ENCODE results near the gene GPRC5B. TPM values are rescaled to one million over a fixed set of nuclear protein-coding genes. Genes with fewer than 3 reads are reported as not detected.

Gene GPRC5B
- total RNA-seq, 1 experiment from 2014 or later = 6.9 TPM

DNA sequence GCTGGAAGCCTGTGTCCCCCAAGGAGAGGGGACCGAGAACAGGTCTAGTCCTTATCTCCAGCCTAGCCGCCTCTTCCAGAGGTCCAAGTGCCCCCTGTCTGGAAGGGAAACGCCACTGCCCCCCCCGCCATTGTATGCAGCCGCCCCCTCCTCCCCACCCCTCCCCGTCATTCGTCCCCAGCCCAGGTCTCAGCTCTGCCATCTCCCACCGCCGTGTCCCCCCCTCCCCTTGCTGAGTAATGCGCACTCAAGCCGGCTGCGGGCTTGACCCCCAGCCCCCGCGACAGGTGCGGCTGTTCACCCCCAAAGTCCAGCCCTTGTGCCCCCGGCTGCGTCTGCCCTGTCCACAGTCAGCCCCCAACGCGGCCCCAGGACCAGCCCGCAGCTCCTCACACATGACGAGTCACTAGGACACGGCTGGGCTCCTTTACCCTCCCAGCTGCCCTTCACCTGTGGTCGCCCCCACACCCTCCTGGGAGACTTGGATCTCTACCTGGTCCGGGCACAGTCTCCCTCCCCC lies 622 bp downstream of the GPRC5B start:
- Histone ChIP-seq H3K27ac (ENCODE audit: low read depth, low read length, poor library complexity, severe bottlenecking) (no peak overlapping the region), H3K9me3 (ENCODE audit: low read depth, low read length, poor library complexity, severe bottlenecking) (no peaks in the 10 kb centered on the region), H3K36me3 (ENCODE audit: insufficient read depth, low read length, poor library complexity, severe bottlenecking) (no peaks in the 10 kb centered on the region), H3K27me3 (replicated peaks; ENCODE audit: insufficient read depth, low read depth, low read length, poor library complexity) (peaks cover 11% of the 10 kb centered on the region), H3K4me3 (ENCODE audit: low read depth, low read length, poor library complexity, severe bottlenecking) (peak overlapping the region; percentile 48), H3K4me1 (ENCODE audit: insufficient read depth, low read length, poor library complexity, severe bottlenecking) (peaks cover 23% of the 10 kb centered on the region)
- CTCF ChIA-PET = interaction anchor here (1.0 to 1.1 kb wide), 2 partner anchors 283 to 300 kb away, joined by 3 to 6 read pairs; no protein-coding TSS in a partner anchor
- POLR2A ChIA-PET (ENCODE audit: low non-redundant PET) = interaction anchor here (0.5 kb wide), 1 partner anchor 297 kb away, joined by 4 read pairs; no protein-coding TSS in a partner anchor
- no TSS peak for BruUV-seq (replicated peaks)
- intact Hi-C loops (cut with micrococcal nuclease; ENCODE audit: unreplicated experiment) = loop anchor here (2.0 to 10.0 kb wide), 2 partner anchors 165 to 499 kb away; partner anchors contain the start of genes IQCK and KNOP1
- TF ChIP-seq EZH2 (IDR thresholded peaks at IDR 0.05; ENCODE audit: borderline replicate concordance, low read depth, low read length, poor library complexity, severe bottlenecking) = no peak
- TF ChIP-seq, protein P1, sequence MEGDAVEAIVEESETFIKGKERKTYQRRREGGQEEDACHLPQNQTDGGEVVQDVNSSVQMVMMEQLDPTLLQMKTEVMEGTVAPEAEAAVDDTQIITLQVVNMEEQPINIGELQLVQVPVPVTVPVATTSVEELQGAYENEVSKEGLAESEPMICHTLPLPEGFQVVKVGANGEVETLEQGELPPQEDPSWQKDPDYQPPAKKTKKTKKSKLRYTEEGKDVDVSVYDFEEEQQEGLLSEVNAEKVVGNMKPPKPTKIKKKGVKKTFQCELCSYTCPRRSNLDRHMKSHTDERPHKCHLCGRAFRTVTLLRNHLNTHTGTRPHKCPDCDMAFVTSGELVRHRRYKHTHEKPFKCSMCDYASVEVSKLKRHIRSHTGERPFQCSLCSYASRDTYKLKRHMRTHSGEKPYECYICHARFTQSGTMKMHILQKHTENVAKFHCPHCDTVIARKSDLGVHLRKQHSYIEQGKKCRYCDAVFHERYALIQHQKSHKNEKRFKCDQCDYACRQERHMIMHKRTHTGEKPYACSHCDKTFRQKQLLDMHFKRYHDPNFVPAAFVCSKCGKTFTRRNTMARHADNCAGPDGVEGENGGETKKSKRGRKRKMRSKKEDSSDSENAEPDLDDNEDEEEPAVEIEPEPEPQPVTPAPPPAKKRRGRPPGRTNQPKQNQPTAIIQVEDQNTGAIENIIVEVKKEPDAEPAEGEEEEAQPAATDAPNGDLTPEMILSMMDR (conservative IDR thresholded peaks at IDR 0.05; ENCODE audit: low read depth, low read length) = no peak
- no peak for DNase-seq (ENCODE audit: low spot score)

DNA sequence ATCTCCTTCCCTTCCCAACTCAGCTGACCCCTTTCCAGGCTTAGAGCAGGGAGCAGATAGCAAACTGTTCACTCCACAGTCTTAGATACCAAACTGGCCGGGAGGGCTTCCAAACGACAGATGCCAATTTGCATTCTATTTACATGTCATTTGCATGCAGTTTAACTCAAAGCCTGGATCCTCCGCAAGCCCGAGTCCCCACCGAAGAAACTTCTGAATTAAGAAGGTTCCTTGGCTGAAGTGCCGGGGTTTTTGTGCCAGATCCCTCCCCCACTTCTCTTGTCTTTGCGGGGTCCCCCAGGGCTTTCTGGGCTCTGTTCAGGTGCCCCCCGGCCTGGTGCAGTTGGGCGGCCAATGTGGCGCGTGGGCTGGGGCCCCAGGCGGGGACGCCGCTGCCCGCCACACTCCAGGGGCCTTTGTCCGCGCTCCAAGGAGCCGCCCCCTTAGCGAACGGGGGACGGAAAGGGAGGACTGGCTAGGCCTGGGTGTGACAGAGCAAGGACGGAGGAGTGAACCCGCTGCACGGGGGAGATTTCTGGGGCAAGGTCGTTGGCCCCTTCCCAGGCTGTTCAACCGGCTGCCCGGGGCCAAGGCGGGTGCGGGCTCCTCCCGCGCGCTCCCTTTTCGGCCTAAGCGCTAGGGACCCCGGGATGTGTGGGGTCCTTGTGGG lies 1.2 kb downstream of the GPRC5B start:
- Histone ChIP-seq H3K4me3 (ENCODE audit: low read depth, low read length, poor library complexity, severe bottlenecking) (peak overlapping the region; percentile 48), H3K27me3 (replicated peaks; ENCODE audit: insufficient read depth, low read depth, low read length, poor library complexity) (peaks cover 11% of the 10 kb centered on the region), H3K4me1 (ENCODE audit: insufficient read depth, low read length, poor library complexity, severe bottlenecking) (peaks cover 23% of the 10 kb centered on the region), H3K36me3 (ENCODE audit: insufficient read depth, low read length, poor library complexity, severe bottlenecking) (no peaks in the 10 kb centered on the region), H3K27ac (ENCODE audit: low read depth, low read length, poor library complexity, severe bottlenecking) (no peak overlapping the region), H3K9me3 (ENCODE audit: low read depth, low read length, poor library complexity, severe bottlenecking) (no peaks in the 10 kb centered on the region)
- POLR2A ChIA-PET (ENCODE audit: low non-redundant PET) = interaction anchor here (0.5 kb wide), 1 partner anchor 297 kb away, joined by 4 read pairs; no protein-coding TSS in a partner anchor
- CTCF ChIA-PET = interaction anchor here (1.0 to 1.1 kb wide), 2 partner anchors 282 to 300 kb away, joined by 3 to 6 read pairs; no protein-coding TSS in a partner anchor
- DNase-seq (ENCODE audit: low spot score) = peak; percentile 69
- intact Hi-C loops (cut with micrococcal nuclease; ENCODE audit: unreplicated experiment) = loop anchor here (2.0 to 10.0 kb wide), 2 partner anchors 165 to 499 kb away; partner anchors contain the start of genes IQCK and KNOP1
- TF ChIP-seq, protein P1 (conservative IDR thresholded peaks at IDR 0.05; ENCODE audit: low read depth, low read length) = no peak
- TF ChIP-seq EZH2 (IDR thresholded peaks at IDR 0.05; ENCODE audit: borderline replicate concordance, low read depth, low read length, poor library complexity, severe bottlenecking) = no peak
- BruUV-seq (replicated peaks) = no TSS peak

DNA sequence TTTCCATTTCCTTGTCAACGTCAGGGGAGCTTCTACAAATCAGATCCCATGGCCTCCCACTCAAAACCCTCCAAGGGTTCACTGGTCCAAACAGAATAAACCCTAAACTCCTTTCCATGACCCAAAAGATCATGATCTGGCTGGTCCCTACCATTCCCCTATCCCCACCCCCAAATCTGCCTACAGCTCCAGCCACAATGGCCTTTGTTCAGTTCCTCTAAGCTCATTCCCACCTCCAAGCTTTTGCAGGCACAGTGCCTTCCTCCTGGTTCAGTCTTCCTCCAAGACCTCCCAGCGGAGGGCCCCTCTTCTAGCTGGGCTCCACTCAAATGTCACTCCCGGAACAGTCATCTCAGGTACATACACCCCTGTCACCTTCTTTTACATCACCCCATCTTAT lies 2.0 kb downstream of the GPRC5B start:
- no TSS peak for BruUV-seq (replicated peaks)
- no peaks in the 10 kb centered on the region for H3K9me3 ChIP-seq (ENCODE audit: low read depth, low read length, poor library complexity, severe bottlenecking)
- ChIA-PET POLR2A (ENCODE audit: low non-redundant PET) (no interaction called here), CTCF (interaction anchor here (1.1 kb wide), 2 partner anchors 25 to 281 kb away, joined by 4 to 5 read pairs; no protein-coding TSS in a partner anchor)
- no peak overlapping the region for H3K27ac ChIP-seq (ENCODE audit: low read depth, low read length, poor library complexity, severe bottlenecking)
- intact Hi-C loops (cut with micrococcal nuclease; ENCODE audit: unreplicated experiment) = loop anchor here (2.0 to 10.0 kb wide), 2 partner anchors 164 to 498 kb away; partner anchors contain the start of genes IQCK and KNOP1
- H3K4me3 ChIP-seq (ENCODE audit: low read depth, low read length, poor library complexity, severe bottlenecking) = peak overlapping the region; percentile 48
- H3K36me3 ChIP-seq (ENCODE audit: insufficient read depth, low read length, poor library complexity, severe bottlenecking) = no peaks in the 10 kb centered on the region
- H3K4me1 ChIP-seq (ENCODE audit: insufficient read depth, low read length, poor library complexity, severe bottlenecking) = peaks cover 23% of the 10 kb centered on the region
- no peak for TF ChIP-seq EZH2 (IDR thresholded peaks at IDR 0.05; ENCODE audit: borderline replicate concordance, low read depth, low read length, poor library complexity, severe bottlenecking)
- TF ChIP-seq, protein P1 (conservative IDR thresholded peaks at IDR 0.05; ENCODE audit: low read depth, low read length) = no peak
- H3K27me3 ChIP-seq (replicated peaks; ENCODE audit: insufficient read depth, low read depth, low read length, poor library complexity) = peaks cover 11% of the 10 kb centered on the region
- DNase-seq (ENCODE audit: low spot score) = no peak
